ENCODE results near the gene TOP3A. TPM values are rescaled to one million over a fixed set of nuclear protein-coding genes. Genes with fewer than 3 reads are reported as not detected.

Gene TOP3A
- total RNA-seq, 1 donor from 2014 or later, result 42.7 TPM

GRCh38 chr17:18280249-18280648, 34.5 kb downstream of the TOP3A start:
- DNase-seq (ENCODE audit: low spot score), result no peak

- DNase-seq (ENCODE audit: low spot score), result no peak
These were observed 35.9 kb downstream of the TOP3A start for GRCh38 chr17:18278867-18279266.

- DNase-seq (ENCODE audit: low spot score), result no peak
These were observed 37.7 kb downstream of the TOP3A start for GRCh38 chr17:18277076-18277475.

- no peak for DNase-seq (ENCODE audit: low spot score)
These were observed 44.5 kb downstream of the TOP3A start for GRCh38 chr17:18270046-18270931.

GRCh38 chr17:18267927-18268711, 46.7 kb downstream of the TOP3A start:
- DNase-seq (ENCODE audit: low spot score), result no peak

- DNase-seq (ENCODE audit: low spot score), result no peak
These were observed 47.4 kb downstream of the TOP3A start for GRCh38 chr17:18267366-18267765.

- DNase-seq (ENCODE audit: low spot score), result no peak
These were observed 50.7 kb downstream of the TOP3A start for GRCh38 chr17:18263885-18264682.

- DNase-seq (ENCODE audit: low spot score), result peak; percentile 43
These were observed 52.2 kb downstream of the TOP3A start for GRCh38 chr17:18262641-18263040.

- no peak for DNase-seq (ENCODE audit: low spot score)
These were observed 52.7 kb downstream of the TOP3A start for GRCh38 chr17:18262111-18262510.

GRCh38 chr17:18261659-18262058, 53.1 kb downstream of the TOP3A start:
- DNase-seq (ENCODE audit: low spot score), result no peak

- peak; percentile 73 for DNase-seq (ENCODE audit: low spot score)
These were observed 53.7 kb downstream of the TOP3A start for GRCh38 chr17:18261146-18261515.

- DNase-seq (ENCODE audit: low spot score), result peak; percentile 97
These were observed 54.3 kb downstream of the TOP3A start, which contains the start of gene MIEF2 for GRCh38 chr17:18260332-18261145. MIEF2 (plus strand) TSS chr17:18260662; CDS start chr17:18262721, 2,059 bp downstream.

- DNase-seq (ENCODE audit: low spot score), result no peak
These were observed 55.0 kb downstream of the TOP3A start for GRCh38 chr17:18259621-18260331.

GRCh38 chr17:18258356-18259038, 56.3 kb downstream of the TOP3A start, which contains the start of gene FLII:
FLII (minus strand) TSS chr17:18258738; CDS start chr17:18258690, 48 bp downstream.
- no peak for DNase-seq (ENCODE audit: low spot score)

GRCh38 chr17:18257982-18258355, 56.8 kb downstream of the TOP3A start:
- peak; percentile 73 for DNase-seq (ENCODE audit: low spot score)

- DNase-seq (ENCODE audit: low spot score), result peak; percentile 80
These were observed 57.4 kb downstream of the TOP3A start for GRCh38 chr17:18257268-18257981.

GRCh38 chr17:18256776-18257175, 58.0 kb downstream of the TOP3A start:
- DNase-seq (ENCODE audit: low spot score), result no peak

- no peak for DNase-seq (ENCODE audit: low spot score)
These were observed 58.4 kb downstream of the TOP3A start for GRCh38 chr17:18256351-18256750.
